Stomach (tissue), 9 donors: ENCODE data around the gene CCDC12. TPM values are rescaled to one million over a fixed set of nuclear protein-coding genes. Genes with fewer than 3 reads are reported as not detected.
"Not testable (repeated sequence)": the region's sequence is repeated elsewhere in the genome, so short reads cannot be mapped to it uniquely, and the experiment has no call there.

Source experiments
- DNase-seq, 2 donors: peaks; one replicate each; pipeline versions ENCODE4 v3.0.0 to v3.0.0-alpha.2; 2013 to 2019
- H3K27ac ChIP-seq, 5 donors: fragments of 200-600 bp in 4 of 5; sonication (generic) in 4 of 5; one replicate each; pipeline ENCODE4 v1.5.1; 2013 to 2019; ENCODE audit warnings: mild to moderate bottlenecking in 1 of 5, moderate library complexity in 1 of 5
- H3K27me3 ChIP-seq, 3 donors: fragments of 200-600 bp; sonication (generic); one replicate each; pipeline ENCODE4 v1.5.1; 2017 to 2019; ENCODE audit warnings: mixed run types in 1 of 3
- H3K36me3 ChIP-seq, 4 donors: fragments of 200-600 bp; sonication (generic); 1 replicate in 3 of 4; 2 replicates in 1 of 4; pipeline ENCODE4 v1.5.1; 2016 to 2019
- H3K4me1 ChIP-seq, 4 donors: fragments of 200-600 bp; sonication (generic); one replicate each; pipeline ENCODE4 v1.5.1; 2016 to 2019
- H3K4me3 ChIP-seq, 4 donors: fragments of 200-600 bp; sonication (generic) in 3 of 4; one replicate each; pipeline ENCODE4 v1.5.1; 2016 to 2019; ENCODE audit warnings: mild to moderate bottlenecking in 1 of 4
- H3K9me3 ChIP-seq, 4 donors: fragments of 200-600 bp; sonication (generic); one replicate each; pipeline ENCODE4 v1.5.1; 2016 to 2019
- CTCF ChIP-seq, 7 experiments: fragments of 450-650 bp in 4 of 7; fragments of 200-600 bp in 3 of 7; sonication (generic) in 3 of 7; IDR thresholded peaks; one replicate each; pipeline ENCODE4 v1.5.1; 2016 to 2019; ENCODE audit warnings: antibody characterized with exemption in 7 of 7, control low read depth in 2 of 7, mild to moderate bottlenecking in 1 of 7
- EP300 ChIP-seq: sonication (generic); formaldehyde crosslinking; IDR thresholded peaks from one replicate; pipeline ENCODE4 v1.6.1; 2017; ENCODE audit warnings: antibody characterized with exemption
- POLR2A ChIP-seq, 4 donors: fragments of 450-650 bp; IDR thresholded peaks; one replicate each; pipeline ENCODE4 v1.6.1; 2016; ENCODE audit warnings: antibody characterized with exemption in 4 of 4, control low read depth in 2 of 4, mild to moderate bottlenecking in 1 of 4, moderate library complexity in 1 of 4
- POLR2AphosphoS5 ChIP-seq, 3 donors: sonication (generic); formaldehyde crosslinking; IDR thresholded peaks; one replicate each; pipeline ENCODE4 v1.6.1; 2016; ENCODE audit warnings: antibody characterized with exemption in 3 of 3
- WGBS, 5 donors: extraction: QIAGEN DNeasy Blood & Tissue Kit in 3 of 5; methylation state at CpG; one replicate each; pipeline versions ENCODE4 v1.1.5 to v1.1.7; 2013 to 2018; 5-methylcytosine and 5-hydroxymethylcytosine counted together
- intact Hi-C: fragments of 100-400 bp; cut with DNase I; formaldehyde crosslinking; loops from one replicate; pipeline ENCODE4 v1.15.1; 2023; ENCODE audit warnings: low total_unique reads
- polyA plus RNA-seq, 3 donors: library from polyadenylated mRNA; stranded (reverse); fragments of 200-250 nt; gene quantifications; one replicate each; pipeline ENCODE4 v1.2.3, GENCODE V29; 2013
- total RNA-seq, 5 donors: library from RNA; depleted of rRNA; stranded (reverse); fragments of >200 nt; gene quantifications; one replicate each; pipeline versions ENCODE4 v1.1.0 to v1.2.3, GENCODE V29; 2014 to 2016
- donor health status: healthy with polysubstance abuse.
- donor health status: Bipolar disorder and iron deficiency.
- donor health status: healthy.

The CCDC12 gene
- total and polyA plus RNA-seq, 8 donors, result 2.9 to 88.7 (median 47.1) TPM

DNA sequence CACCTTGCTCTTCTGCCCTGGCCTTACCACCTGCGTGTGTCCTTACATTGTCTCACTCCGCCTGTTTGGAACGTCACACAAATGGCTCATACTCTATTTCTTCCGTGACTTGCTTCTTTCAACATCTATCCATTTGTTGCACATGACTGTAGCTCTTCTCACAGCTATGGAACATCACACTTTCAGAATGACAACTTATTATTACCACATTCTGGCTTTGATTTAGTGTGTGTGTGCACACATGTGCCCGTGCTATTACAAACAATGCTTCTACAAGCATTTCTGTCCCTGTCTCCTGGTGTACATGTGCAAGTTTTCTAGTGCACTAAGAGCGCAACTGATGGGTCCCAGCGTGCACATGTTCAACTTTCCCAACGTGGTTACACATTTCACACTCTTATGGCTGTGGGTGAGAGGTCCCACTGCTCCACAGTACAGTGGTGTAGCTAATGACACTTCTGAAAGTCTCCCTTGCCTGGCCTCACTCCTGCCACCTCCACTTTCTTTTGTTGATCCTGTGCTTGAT, 61.2 kb downstream of the CCDC12 start:
- DNase-seq, result no peak
- TF ChIP-seq POLR2AphosphoS5 (IDR thresholded peaks at IDR 0.05) (no peak), EP300 (no peak), CTCF (IDR thresholded peaks at IDR 0.05) (no peak), POLR2A (IDR thresholded peaks at IDR 0.05) (no peak)
- Histone ChIP-seq H3K4me3 (no peak overlapping the region), H3K9me3 (no peaks in the 10 kb centered on the region), H3K36me3 (peaks cover 10 to 50% (median 42%) of the 10 kb centered on the region in 4 donors), H3K27me3 (no peaks in the 10 kb centered on the region), H3K27ac (no peak overlapping the region), H3K4me1 (peaks cover 0 to 12% (median 4%) of the 10 kb centered on the region in 4 donors)
- WGBS, 5 donors, result 75 to 85% (median 79%) methylated on average over 8 of the region's 8 CpGs
- intact Hi-C loops, result no loop called here

DNA sequence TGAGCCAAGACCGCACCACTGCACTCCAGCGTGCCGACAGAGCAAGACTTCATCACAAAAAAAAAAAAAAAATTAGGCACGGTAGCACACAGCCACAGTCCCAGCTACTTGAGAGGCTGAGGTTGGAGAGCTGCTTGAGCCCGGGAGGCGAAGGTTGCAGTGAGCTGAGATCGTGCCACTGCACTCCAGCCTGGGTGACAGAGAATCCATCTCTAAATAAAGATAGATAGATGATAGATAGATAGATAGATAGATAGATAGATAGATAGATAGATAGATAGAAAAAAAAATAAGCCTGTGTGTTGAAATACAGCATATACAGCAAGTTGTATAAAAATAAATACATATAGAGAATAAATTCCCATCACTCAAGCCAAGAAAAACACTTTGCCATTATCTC, 61.7 kb downstream of the CCDC12 start:
- peaks cover 7 to 45% (median 36%) of the 10 kb centered on the region in 4 donors for H3K36me3 ChIP-seq
- H3K4me3 ChIP-seq, result no peak overlapping the region
- no peaks in the 10 kb centered on the region for H3K9me3 ChIP-seq
- H3K4me1 ChIP-seq, result peaks cover 0 to 14% (median 4%) of the 10 kb centered on the region in 4 donors
- intact Hi-C loops, result no loop called here
- no peaks in the 10 kb centered on the region for H3K27me3 ChIP-seq
- no peak for DNase-seq
- TF ChIP-seq CTCF (IDR thresholded peaks at IDR 0.05) (no peak), EP300 (no peak), POLR2A (IDR thresholded peaks at IDR 0.05) (no peak), POLR2AphosphoS5 (IDR thresholded peaks at IDR 0.05) (no peak)
- 86 to 92% (median 87%) methylated on average over 7 of the region's 7 CpGs for WGBS, 5 donors
- no peak overlapping the region for H3K27ac ChIP-seq

GRCh38 chr3:46913644-46914043, 62.9 kb downstream of the CCDC12 start:
- WGBS, 5 donors, result 38 to 48% (median 47%) methylated on average over 8 of the region's 8 CpGs
- no peak for TF ChIP-seq EP300
- no peak for TF ChIP-seq POLR2AphosphoS5 (IDR thresholded peaks at IDR 0.05)
- TF ChIP-seq CTCF (IDR thresholded peaks at IDR 0.05), result no peak
- TF ChIP-seq POLR2A (IDR thresholded peaks at IDR 0.05), result no peak
- Histone ChIP-seq H3K4me3 (no peak overlapping the region), H3K27ac (no peak overlapping the region), H3K36me3 (peaks cover 7 to 33% (median 24%) of the 10 kb centered on the region in 4 donors), H3K4me1 (peaks cover 10 to 26% (median 15%) of the 10 kb centered on the region in 4 donors), H3K27me3 (no peaks in the 10 kb centered on the region), H3K9me3 (no peaks in the 10 kb centered on the region)
- DNase-seq, result peak in 1 of 2 donors; percentile 69
- intact Hi-C loops, result no loop called here

- Histone ChIP-seq H3K4me1 (peaks cover 10 to 33% (median 20%) of the 10 kb centered on the region in 4 donors), H3K4me3 (no peak overlapping the region), H3K36me3 (peaks cover 7 to 26% (median 18%) of the 10 kb centered on the region in 4 donors), H3K27ac (no peak overlapping the region), H3K27me3 (no peaks in the 10 kb centered on the region), H3K9me3 (no peaks in the 10 kb centered on the region)
- TF ChIP-seq EP300 (no peak), POLR2AphosphoS5 (IDR thresholded peaks at IDR 0.05) (no peak), POLR2A (IDR thresholded peaks at IDR 0.05) (no peak), CTCF (IDR thresholded peaks at IDR 0.05) (no peak)
- intact Hi-C loops, result no loop called here
- 75 to 97% (median 96%) methylated on average over 3 of the region's 3 CpGs for WGBS, 5 donors
- no peak for DNase-seq
These were observed 63.6 kb downstream of the CCDC12 start for GRCh38 chr3:46912986-46913385.

- H3K36me3 ChIP-seq, DNase-seq, H3K27me3 ChIP-seq, H3K9me3 ChIP-seq, H3K27ac ChIP-seq, H3K4me3 ChIP-seq, intact Hi-C loops: not testable (repeated sequence)
- 78 to 87% (median 84%) methylated on average over 10 of the region's 10 CpGs for WGBS, 5 donors
- H3K4me1 ChIP-seq, result peaks cover 10 to 34% (median 20%) of the 10 kb centered on the region in 4 donors
These were observed 65.6 kb downstream of the CCDC12 start for GRCh38 chr3:46910914-46911313.
